Neural progenitor cell (in vitro differentiated cells): ENCODE results near the gene PTPRG. TPM values are rescaled to one million over a fixed set of nuclear protein-coding genes. Genes with fewer than 3 reads are reported as not detected.
A peak's percentile ranks its signal among the peaks of the same experiment; 100 is the strongest.

Experiments used
- DNase-seq: peaks from one replicate; pipeline ENCODE4 v3.0.0-alpha.2; 2016; ENCODE audit warnings: low spot score
- H2AFZ ChIP-seq: fragments of 200-600 bp; sonication (generic); replicated peaks from 2 replicates; pipeline ENCODE4 v1.6.1; 2016; ENCODE audit warnings: antibody characterized with exemption
- H3F3A ChIP-seq: fragments of 200-600 bp; sonication (generic); 2 replicates; pipeline ENCODE4 v1.6.1; 2016; ENCODE audit warnings: antibody characterized with exemption, low read depth
- H3K27ac ChIP-seq: fragments of 200-600 bp; sonication (generic); 2 replicates; pipeline ENCODE4 v1.5.1; 2016; ENCODE audit warnings: mild to moderate bottlenecking
- H3K27me3 ChIP-seq: fragments of 200-600 bp; sonication (generic); 2 replicates; pipeline ENCODE4 v1.6.1; 2016; ENCODE audit warnings: mild to moderate bottlenecking, moderate library complexity
- H3K36me3 ChIP-seq: fragments of 200-600 bp; sonication (generic); 2 replicates; pipeline ENCODE4 v1.5.1; 2016
- H3K4me1 ChIP-seq: fragments of 200-600 bp; sonication (generic); 2 replicates; pipeline ENCODE4 v1.6.1; 2016; ENCODE audit warnings: mixed run types
- H3K4me2 ChIP-seq: fragments of 200-600 bp; sonication (generic); 2 replicates; pipeline ENCODE4 v1.6.1; 2016
- H3K4me3 ChIP-seq: fragments of 200-600 bp; sonication (generic); 2 replicates; pipeline ENCODE4 v1.5.1; 2016
- H3K79me2 ChIP-seq: fragments of 200-600 bp; sonication (generic); 2 replicates; pipeline ENCODE4 v1.6.1; 2016; ENCODE audit warnings: low read depth
- H3K9ac ChIP-seq: fragments of 200-600 bp; sonication (generic); 2 replicates; pipeline ENCODE4 v1.6.1; 2016
- H3K9me3 ChIP-seq: fragments of 200-600 bp; sonication (generic); 2 replicates; pipeline ENCODE4 v1.5.1; 2016; ENCODE audit warnings: low read depth
- H4K20me1 ChIP-seq: fragments of 200-600 bp; sonication (generic); 2 replicates; pipeline ENCODE4 v1.6.1; 2016; ENCODE audit warnings: low read depth
- H3K27ac Mint-ChIP-seq: 3 replicates; pipeline ENCODE4 v1.8.0; 2021; ENCODE audit warnings: mixed read lengths
- H3K27me3 Mint-ChIP-seq: 2 replicates; pipeline ENCODE4 v1.8.0; 2022; ENCODE audit warnings: low read depth, mild to moderate bottlenecking, inconsistent platforms, moderate library complexity, mixed read lengths; ENCODE audit not compliant: insufficient read depth
- H3K36me3 Mint-ChIP-seq: 3 replicates; pipeline ENCODE4 v1.8.0; 2021; ENCODE audit warnings: mixed read lengths
- H3K4me1 Mint-ChIP-seq: 3 replicates; pipeline ENCODE4 v1.8.0; 2021; ENCODE audit warnings: mixed read lengths
- H3K4me3 Mint-ChIP-seq: 3 replicates; pipeline ENCODE4 v1.8.0; 2021; ENCODE audit warnings: mild to moderate bottlenecking, moderate library complexity, mixed read lengths
- H3K9me3 Mint-ChIP-seq: 3 replicates; pipeline ENCODE4 v1.8.0; 2020; ENCODE audit warnings: mixed read lengths
- EZH2 ChIP-seq: fragments of 200-600 bp; sonication (generic); IDR thresholded peaks from 2 replicates; pipeline ENCODE4 v1.6.1; 2017; ENCODE audit warnings: antibody characterized with exemption, mild to moderate bottlenecking, moderate library complexity
- EZH2phosphoT487 ChIP-seq: fragments of 200-600 bp; sonication (generic); IDR thresholded peaks from 2 replicates; pipeline ENCODE4 v1.6.1; 2017; ENCODE audit warnings: antibody characterized with exemption
- total RNA-seq: library from RNA; depleted of rRNA; stranded (reverse); fragments of >200 nt; gene quantifications from 2 replicates; pipeline ENCODE4 v1.2.3, GENCODE V29; 2015; ENCODE audit warnings: low replicate concordance
- TF ChIP-seq, protein P1 (sequence below): fragments of 200-600 bp; sonication (generic); IDR thresholded peaks from 2 replicates; pipeline ENCODE4 v1.5.1; 2017; ENCODE audit warnings: antibody characterized with exemption, mild to moderate bottlenecking

The PTPRG gene
- total RNA-seq, 1 donor from 2014 or later, result 65.3 TPM

DNA sequence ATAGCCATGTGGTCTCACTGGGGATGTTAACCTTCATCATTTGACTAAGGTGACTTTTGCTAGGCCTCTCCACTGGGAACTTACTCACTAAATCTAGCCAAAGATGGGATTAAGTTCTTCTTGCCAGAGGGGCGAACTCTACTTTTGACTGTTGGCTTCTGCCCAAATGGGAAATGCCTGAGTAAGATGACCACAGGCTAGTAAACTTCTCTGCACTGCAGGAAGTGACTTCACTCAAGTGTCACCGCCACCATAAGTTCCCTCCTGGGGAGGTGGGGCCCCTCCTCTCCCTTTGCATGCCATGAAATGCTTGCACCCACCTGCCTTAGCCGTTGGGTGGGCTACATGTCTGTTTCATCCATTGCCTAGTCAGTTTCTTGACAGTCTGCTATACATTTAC, 423.6 kb downstream of the PTPRG start:
- Histone ChIP-seq H3K27me3 (no peaks in the 10 kb centered on the region), H3K36me3 (no peaks in the 10 kb centered on the region), H3K27ac (no peak overlapping the region), H3K4me1 (peaks cover 23% of the 10 kb centered on the region), H3K4me3 (no peak overlapping the region), H3F3A (peaks cover 10% of the 10 kb centered on the region), H3K79me2 (peaks cover 32% of the 10 kb centered on the region), H3K9me3 (no peaks in the 10 kb centered on the region), H3K4me2 (no peak overlapping the region), H4K20me1 (peaks cover 44% of the 10 kb centered on the region), H2AFZ (no peak overlapping the region), H3K9ac (no peak overlapping the region)
- TF ChIP-seq EZH2 (no peak), EZH2phosphoT487 (no peak)
- TF ChIP-seq, protein P1, sequence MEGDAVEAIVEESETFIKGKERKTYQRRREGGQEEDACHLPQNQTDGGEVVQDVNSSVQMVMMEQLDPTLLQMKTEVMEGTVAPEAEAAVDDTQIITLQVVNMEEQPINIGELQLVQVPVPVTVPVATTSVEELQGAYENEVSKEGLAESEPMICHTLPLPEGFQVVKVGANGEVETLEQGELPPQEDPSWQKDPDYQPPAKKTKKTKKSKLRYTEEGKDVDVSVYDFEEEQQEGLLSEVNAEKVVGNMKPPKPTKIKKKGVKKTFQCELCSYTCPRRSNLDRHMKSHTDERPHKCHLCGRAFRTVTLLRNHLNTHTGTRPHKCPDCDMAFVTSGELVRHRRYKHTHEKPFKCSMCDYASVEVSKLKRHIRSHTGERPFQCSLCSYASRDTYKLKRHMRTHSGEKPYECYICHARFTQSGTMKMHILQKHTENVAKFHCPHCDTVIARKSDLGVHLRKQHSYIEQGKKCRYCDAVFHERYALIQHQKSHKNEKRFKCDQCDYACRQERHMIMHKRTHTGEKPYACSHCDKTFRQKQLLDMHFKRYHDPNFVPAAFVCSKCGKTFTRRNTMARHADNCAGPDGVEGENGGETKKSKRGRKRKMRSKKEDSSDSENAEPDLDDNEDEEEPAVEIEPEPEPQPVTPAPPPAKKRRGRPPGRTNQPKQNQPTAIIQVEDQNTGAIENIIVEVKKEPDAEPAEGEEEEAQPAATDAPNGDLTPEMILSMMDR, result no peak
- peaks cover 3% of the 10 kb centered on the region for H3K4me1 Mint-ChIP-seq
- H3K27ac Mint-ChIP-seq, result no peak overlapping the region
- no peak for DNase-seq
- no peaks in the 10 kb centered on the region for H3K36me3 Mint-ChIP-seq
- H3K9me3 Mint-ChIP-seq, result no peaks in the 10 kb centered on the region
- no peaks in the 10 kb centered on the region for H3K27me3 Mint-ChIP-seq
- H3K4me3 Mint-ChIP-seq, result no peak overlapping the region

DNA sequence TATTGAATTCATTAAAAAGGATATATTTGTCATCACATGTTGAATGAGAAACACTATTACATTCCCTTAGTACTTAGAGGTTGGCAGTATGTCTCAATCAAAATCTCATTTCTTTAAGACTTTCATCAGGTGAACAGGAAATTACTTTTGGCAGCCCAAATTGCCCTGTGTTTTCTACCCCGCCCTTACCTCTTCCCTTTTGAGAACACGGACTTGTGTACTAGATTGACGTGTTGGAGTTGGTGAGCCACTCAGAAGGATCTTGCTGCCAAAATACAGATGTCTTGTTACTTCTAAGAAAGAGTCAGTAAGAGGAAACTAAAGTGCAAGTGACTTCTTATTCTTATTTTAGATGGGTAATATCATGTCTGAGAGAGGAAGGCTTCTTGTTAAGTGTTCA, 425.1 kb downstream of the PTPRG start:
- no peak overlapping the region for H3K27ac Mint-ChIP-seq
- no peaks in the 10 kb centered on the region for H3K9me3 ChIP-seq
- no peak overlapping the region for H3K27ac ChIP-seq
- no peak overlapping the region for H3K4me3 ChIP-seq
- no peak overlapping the region for H3K4me2 ChIP-seq
- peaks cover 26% of the 10 kb centered on the region for H3K79me2 ChIP-seq
- peaks cover 21% of the 10 kb centered on the region for H3F3A ChIP-seq
- TF ChIP-seq, protein P1, result no peak
- no peak for TF ChIP-seq EZH2phosphoT487
- TF ChIP-seq EZH2, result no peak
- no peak overlapping the region for H2AFZ ChIP-seq
- H3K4me3 Mint-ChIP-seq, result no peak overlapping the region
- H3K9ac ChIP-seq, result no peak overlapping the region
- H3K4me1 Mint-ChIP-seq, result peaks cover 9% of the 10 kb centered on the region
- peaks cover 44% of the 10 kb centered on the region for H4K20me1 ChIP-seq
- H3K36me3 ChIP-seq, result no peaks in the 10 kb centered on the region
- no peaks in the 10 kb centered on the region for H3K27me3 ChIP-seq
- no peaks in the 10 kb centered on the region for H3K27me3 Mint-ChIP-seq
- H3K4me1 ChIP-seq, result peaks cover 25% of the 10 kb centered on the region
- H3K9me3 Mint-ChIP-seq, result no peaks in the 10 kb centered on the region
- DNase-seq, result no peak
- H3K36me3 Mint-ChIP-seq, result peaks cover 1% of the 10 kb centered on the region

DNA sequence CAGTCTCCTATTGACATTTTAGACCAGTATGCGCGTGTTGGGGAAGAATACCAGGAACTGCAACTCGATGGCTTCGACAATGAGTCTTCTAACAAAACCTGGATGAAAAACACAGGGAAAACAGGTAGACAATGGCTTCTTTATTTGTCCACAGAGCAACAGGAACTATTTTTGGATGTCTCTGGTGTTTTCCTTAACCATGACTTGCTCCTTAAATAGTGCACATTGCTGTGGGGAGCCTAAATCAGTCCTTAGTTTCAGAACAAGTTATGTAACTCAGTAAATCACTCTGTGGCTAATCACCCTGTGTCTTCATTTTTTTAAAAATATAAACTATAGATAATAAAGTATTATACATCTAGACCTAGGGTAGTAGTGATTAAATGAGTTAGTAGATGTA, 428.3 kb downstream of the PTPRG start:
- Histone ChIP-seq H3F3A (peaks cover 21% of the 10 kb centered on the region), H3K27me3 (no peaks in the 10 kb centered on the region), H3K27ac (peak overlapping the region; percentile 34), H3K4me1 (peaks cover 25% of the 10 kb centered on the region), H4K20me1 (peaks cover 36% of the 10 kb centered on the region), H3K36me3 (no peaks in the 10 kb centered on the region), H3K79me2 (peaks cover 24% of the 10 kb centered on the region), H3K4me2 (no peak overlapping the region), H3K9ac (no peak overlapping the region), H2AFZ (no peak overlapping the region), H3K4me3 (no peak overlapping the region), H3K9me3 (no peaks in the 10 kb centered on the region)
- H3K27me3 Mint-ChIP-seq, result no peaks in the 10 kb centered on the region
- H3K27ac Mint-ChIP-seq, result no peak overlapping the region
- H3K36me3 Mint-ChIP-seq, result peaks cover 8% of the 10 kb centered on the region
- no peak for TF ChIP-seq EZH2phosphoT487
- TF ChIP-seq, protein P1, result no peak
- TF ChIP-seq EZH2, result no peak
- H3K4me1 Mint-ChIP-seq, result peaks cover 9% of the 10 kb centered on the region
- no peaks in the 10 kb centered on the region for H3K9me3 Mint-ChIP-seq
- H3K4me3 Mint-ChIP-seq, result no peak overlapping the region
- no peak for DNase-seq
